HUES64 (cell line): Measurements from ENCODE around the gene PARP16.
"Not testable (repeated sequence)": the region's sequence is repeated elsewhere in the genome, so short reads cannot be mapped to it uniquely, and the experiment has no call there.

Experiments used
- H3K27ac ChIP-seq: 2 replicates; pipeline ENCODE4 v1.7.0; 2013; ENCODE audit warnings: low read depth, low read length, inconsistent platforms
- H3K27me3 ChIP-seq: 2 replicates; pipeline ENCODE4 v1.6.1; 2013; ENCODE audit warnings: mild to moderate bottlenecking, low read length; ENCODE audit not compliant: insufficient read depth
- H3K36me3 ChIP-seq: 2 replicates; pipeline ENCODE4 v1.6.1; 2013; ENCODE audit warnings: mild to moderate bottlenecking, low read length; ENCODE audit not compliant: insufficient read depth
- H3K4me1 ChIP-seq: 2 replicates; pipeline ENCODE4 v1.6.1; 2013; ENCODE audit warnings: mild to moderate bottlenecking, low read length, moderate library complexity; ENCODE audit not compliant: insufficient read depth
- H3K4me3 ChIP-seq: 2 replicates; pipeline ENCODE4 v1.5.1; 2013; ENCODE audit warnings: mild to moderate bottlenecking, low read length, moderate library complexity
- H3K9ac ChIP-seq: 2 replicates; pipeline ENCODE4 v1.6.1; 2013; ENCODE audit warnings: mild to moderate bottlenecking, low read depth, low read length
- H3K9me3 ChIP-seq: 2 replicates; pipeline ENCODE4 v1.6.1; 2013; ENCODE audit warnings: low read depth, low read length; ENCODE audit not compliant: insufficient read depth
- WGBS: fragments of 150-250, 120-280 bp; methylation state at CpG from one replicate; pipeline ENCODE4 v1.1.7; 2013; ENCODE audit warnings: missing lambda C conversion rate; 5-methylcytosine and 5-hydroxymethylcytosine counted together

Gene PARP16

DNA sequence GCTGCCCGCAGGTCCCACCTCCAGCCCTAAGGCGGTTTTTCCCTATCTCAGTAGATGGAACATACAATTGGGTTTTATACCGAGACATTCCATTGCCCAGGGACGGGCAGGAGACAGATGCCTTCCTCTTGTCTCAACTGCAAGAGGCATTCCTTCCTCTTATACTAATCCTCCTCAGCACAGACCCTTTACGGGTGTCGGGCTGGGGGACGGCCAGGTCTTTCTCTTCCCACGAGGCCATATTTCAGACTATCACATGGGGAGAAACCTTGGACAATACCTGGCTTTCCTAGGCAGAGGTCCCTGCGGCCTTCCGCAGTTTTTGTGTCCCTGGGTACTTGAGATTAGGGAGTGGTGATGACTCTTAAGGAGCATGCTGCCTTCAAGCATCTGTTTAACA is 59.8 kb downstream of the PARP16 start:
- 25% methylated on average over 4 of the region's 10 CpGs for WGBS
- not testable (repeated sequence) for H3K36me3 ChIP-seq

DNA sequence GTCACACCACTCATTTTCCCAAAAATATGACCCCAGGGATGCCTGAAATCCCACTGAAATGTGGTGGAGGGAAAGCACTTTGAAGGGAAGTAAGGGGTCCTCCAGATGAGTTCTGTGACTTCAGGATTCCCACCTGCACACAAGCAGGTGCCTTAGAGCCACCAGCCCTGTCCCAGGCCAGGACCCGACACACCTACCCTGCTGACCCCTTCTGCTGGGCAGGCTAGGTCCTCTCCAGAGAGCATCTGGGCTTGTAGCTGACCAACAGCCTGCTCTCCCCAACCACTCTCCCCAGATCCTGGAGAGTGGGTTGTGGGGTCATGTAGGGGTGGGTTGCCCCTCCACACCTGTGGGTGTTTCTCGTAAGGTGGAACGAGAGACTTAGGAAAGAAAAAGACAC is 60.5 kb downstream of the PARP16 start:
- Histone ChIP-seq H3K27ac (peak overlapping the region; percentile 81; the same call in 1 of the 2 replicates), H3K36me3 (no peaks in the 10 kb centered on the region), H3K9ac (no peak overlapping the region), H3K4me3 (no peak overlapping the region), H3K9me3 (no peaks in the 10 kb centered on the region), H3K4me1 (peaks cover 10% of the 10 kb centered on the region), H3K27me3 (no peaks in the 10 kb centered on the region)
- WGBS = 86% methylated on average over 1 of the region's 3 CpGs

More for the DNA sequence above, 59.8 kb downstream of the PARP16 start:
- H3K27me3 ChIP-seq, H3K4me1 ChIP-seq, H3K9me3 ChIP-seq, H3K4me3 ChIP-seq, H3K9ac ChIP-seq, H3K27ac ChIP-seq: not testable (repeated sequence)

DNA sequence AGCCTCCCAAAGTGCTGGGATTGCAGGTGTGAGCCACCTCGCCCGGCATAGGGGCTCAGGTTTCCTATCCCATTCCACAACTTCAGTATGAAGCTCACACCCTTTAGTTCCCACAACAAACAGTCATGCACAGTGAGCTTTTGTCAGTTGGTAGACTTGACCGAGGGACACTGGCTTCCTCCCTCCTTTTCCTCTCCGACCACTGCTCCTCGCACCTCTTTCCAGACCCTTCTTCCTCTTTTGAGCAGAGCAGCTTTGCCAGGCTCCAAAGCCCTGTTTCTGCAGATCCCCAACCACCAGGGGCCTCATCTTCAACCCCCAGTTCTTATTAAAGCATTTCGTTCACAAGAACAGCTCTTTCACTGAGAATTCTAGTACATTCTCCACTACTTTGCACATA is 62.7 kb downstream of the PARP16 start:
- no peak overlapping the region for H3K27ac ChIP-seq
- no peak overlapping the region for H3K9ac ChIP-seq
- H3K36me3 ChIP-seq = no peaks in the 10 kb centered on the region
- H3K4me1 ChIP-seq = peaks cover 10% of the 10 kb centered on the region
- H3K27me3 ChIP-seq = no peaks in the 10 kb centered on the region
- no peaks in the 10 kb centered on the region for H3K9me3 ChIP-seq
- H3K4me3 ChIP-seq = no peak overlapping the region
- WGBS = 92% methylated on average over 6 of the region's 6 CpGs

DNA sequence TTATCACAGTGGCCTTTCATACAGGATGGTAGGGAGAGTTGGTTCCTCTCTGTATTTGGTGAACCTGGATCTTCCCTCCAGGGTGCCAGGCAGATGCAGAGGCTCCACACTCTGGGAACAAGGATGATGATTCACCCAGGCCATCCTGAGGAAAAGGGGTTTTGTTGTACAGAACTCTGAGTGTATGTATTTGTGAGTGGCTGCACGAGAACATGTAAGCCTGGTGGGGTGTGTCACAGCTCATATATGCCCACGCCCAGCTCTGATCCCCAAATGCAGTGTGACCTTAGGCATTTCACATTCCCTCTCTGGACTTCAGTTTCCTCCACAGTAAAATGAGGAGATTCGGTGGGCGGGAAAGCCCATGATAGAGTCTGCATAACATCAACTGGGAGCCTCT is 63.8 kb downstream of the PARP16 start:
- H3K9me3 ChIP-seq = no peaks in the 10 kb centered on the region
- no peaks in the 10 kb centered on the region for H3K36me3 ChIP-seq
- no peak overlapping the region for H3K27ac ChIP-seq
- no peaks in the 10 kb centered on the region for H3K27me3 ChIP-seq
- H3K9ac ChIP-seq = no peak overlapping the region
- H3K4me3 ChIP-seq = no peak overlapping the region
- peaks cover 7% of the 10 kb centered on the region for H3K4me1 ChIP-seq
- WGBS = 91% methylated on average over 4 of the region's 4 CpGs

DNA sequence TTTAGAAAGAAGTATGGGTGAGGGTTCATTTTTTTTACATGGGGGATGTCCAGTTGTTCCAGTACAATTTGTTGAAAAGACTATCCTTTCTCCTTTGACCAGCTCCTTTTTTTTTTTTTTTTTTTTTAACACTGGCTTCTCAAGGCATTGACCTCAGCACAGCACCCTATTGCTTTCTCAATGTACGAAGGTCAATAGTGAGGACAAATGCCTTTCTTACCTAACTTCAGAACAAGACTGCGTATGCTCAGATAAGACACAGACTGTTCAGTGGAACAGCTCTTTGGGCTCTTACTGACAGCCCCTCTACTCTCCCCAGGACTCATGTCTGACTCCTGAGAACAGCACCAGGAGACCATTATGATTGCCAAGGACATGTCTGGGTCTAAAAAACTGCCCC is 65.0 kb downstream of the PARP16 start:
- no peaks in the 10 kb centered on the region for H3K9me3 ChIP-seq
- H3K27ac ChIP-seq = no peak overlapping the region
- no peak overlapping the region for H3K9ac ChIP-seq
- H3K36me3 ChIP-seq = no peaks in the 10 kb centered on the region
- H3K27me3 ChIP-seq = no peaks in the 10 kb centered on the region
- peaks cover 5% of the 10 kb centered on the region for H3K4me1 ChIP-seq
- WGBS = 92% methylated on average over 2 of the region's 2 CpGs
- no peak overlapping the region for H3K4me3 ChIP-seq

DNA sequence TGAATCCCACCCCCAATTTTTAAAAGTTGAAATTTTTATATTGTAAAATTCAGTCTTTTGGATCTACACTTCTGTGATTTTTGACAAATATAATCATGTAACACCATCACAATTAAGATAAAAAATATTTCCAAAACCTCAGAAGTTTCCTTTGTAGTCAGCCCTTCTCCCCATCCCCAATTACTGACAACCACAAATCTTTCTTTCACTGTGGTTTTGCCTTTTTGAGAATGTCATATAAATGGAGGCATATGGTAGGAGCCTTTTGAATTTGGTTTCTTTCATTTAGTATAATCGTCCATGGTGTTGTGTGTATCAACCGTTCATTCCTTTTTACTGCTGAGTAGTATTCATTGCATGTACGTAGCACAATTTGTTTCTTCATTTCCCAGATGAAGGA is 67.5 kb downstream of the PARP16 start:
- Histone ChIP-seq H3K36me3 (no peaks in the 10 kb centered on the region), H3K27me3 (no peaks in the 10 kb centered on the region), H3K4me1 (no peaks in the 10 kb centered on the region), H3K27ac (no peak overlapping the region), H3K9me3 (no peaks in the 10 kb centered on the region), H3K9ac (no peak overlapping the region), H3K4me3 (no peak overlapping the region)
- whole genome bisulfite sequencing = 90% methylated on average over 3 of the region's 3 CpGs

DNA sequence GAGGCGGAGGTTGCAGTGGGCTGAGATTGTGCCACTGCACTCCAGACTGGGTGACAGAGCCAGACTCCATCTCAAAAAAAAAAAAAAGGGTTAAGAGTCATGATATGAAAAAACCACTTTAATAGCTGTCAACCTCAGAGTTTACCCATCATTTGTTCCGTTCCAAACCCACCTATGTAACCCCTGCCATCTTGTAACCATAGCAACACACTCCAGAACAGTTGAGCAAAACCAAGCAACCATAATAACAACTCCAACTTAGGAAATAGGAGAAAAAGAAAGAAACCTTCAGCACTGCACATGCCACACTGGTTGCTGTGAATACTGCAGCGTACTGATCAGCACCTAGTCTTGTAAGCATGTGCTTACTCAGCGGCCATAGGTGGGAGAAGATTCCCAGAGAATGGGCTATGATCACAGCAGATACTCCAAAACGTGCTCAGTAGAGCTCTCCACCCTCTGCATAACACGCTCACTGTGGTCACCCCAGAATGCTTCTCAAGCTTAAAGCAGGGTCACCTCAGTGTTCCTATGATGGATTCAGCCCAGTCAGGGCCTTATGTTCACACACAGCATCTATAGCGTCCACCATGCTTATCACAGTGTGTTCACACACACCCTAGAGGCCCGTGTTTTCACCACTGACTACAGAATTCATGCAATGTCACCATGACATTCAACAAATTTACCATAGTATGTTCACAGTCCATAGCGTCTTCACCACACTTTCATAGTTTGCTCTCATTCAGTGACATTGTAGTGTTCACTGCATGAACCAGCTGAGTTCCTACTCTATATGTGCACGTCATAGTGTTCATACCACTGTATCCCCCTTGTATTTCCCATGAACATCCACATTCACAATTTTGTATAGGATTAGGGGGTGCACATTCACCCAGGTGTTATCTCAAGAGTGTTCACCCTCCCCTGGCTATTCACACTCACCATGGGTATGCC is 68.9 kb downstream of the PARP16 start:
- Histone ChIP-seq H3K27me3 (no peaks in the 10 kb centered on the region), H3K36me3 (no peaks in the 10 kb centered on the region), H3K4me1 (no peaks in the 10 kb centered on the region), H3K9ac (no peak overlapping the region), H3K9me3 (no peaks in the 10 kb centered on the region), H3K27ac (no peak overlapping the region), H3K4me3 (no peak overlapping the region)
- 82% methylated on average over 10 of the region's 10 CpGs for WGBS

DNA sequence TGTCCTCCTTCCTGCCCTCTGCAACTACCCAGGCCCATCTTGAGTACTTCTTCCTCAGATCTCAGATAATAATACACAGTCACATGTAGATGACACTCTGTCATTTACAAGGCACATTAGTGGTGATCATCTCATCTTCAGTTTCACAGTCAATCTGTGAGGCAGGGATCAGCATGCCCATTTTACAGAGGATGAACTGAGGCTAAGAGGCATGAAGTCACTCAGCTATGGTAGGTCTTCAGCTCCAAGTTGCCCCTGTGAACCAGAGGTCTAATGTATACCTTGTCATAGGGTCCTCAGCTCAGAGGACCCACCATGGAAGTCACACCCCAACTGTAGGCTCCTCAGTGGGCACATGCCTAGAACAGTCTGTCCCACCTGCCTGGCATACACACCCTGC is 71.2 kb downstream of the PARP16 start:
- no peak overlapping the region for H3K4me3 ChIP-seq
- H3K27ac ChIP-seq = no peak overlapping the region
- no peaks in the 10 kb centered on the region for H3K27me3 ChIP-seq
- H3K9me3 ChIP-seq = no peaks in the 10 kb centered on the region
- no peak overlapping the region for H3K9ac ChIP-seq
- no peaks in the 10 kb centered on the region for H3K36me3 ChIP-seq
- no peaks in the 10 kb centered on the region for H3K4me1 ChIP-seq

DNA sequence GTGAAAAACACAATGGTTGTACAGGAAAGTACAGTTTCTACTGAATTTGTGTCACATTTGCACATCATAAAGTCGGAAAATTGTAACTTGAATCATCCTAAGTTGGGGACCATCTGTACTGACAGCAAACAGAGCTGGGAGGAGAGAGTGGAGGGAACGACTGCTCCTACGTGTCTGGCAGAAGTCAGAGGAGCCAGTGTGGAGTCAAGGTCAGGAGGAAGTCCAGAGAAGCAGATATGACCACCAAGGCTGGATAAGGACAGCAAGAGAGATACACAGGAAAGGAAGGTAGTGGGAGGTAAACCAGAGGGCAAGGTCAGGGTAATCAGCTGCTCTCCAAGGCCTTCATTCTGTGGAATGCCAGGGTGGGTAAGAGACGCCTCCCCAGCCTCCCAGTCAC is 72.7 kb downstream of the PARP16 start:
- Histone ChIP-seq H3K9ac (no peak overlapping the region), H3K4me3 (no peak overlapping the region), H3K27me3 (no peaks in the 10 kb centered on the region), H3K27ac (no peak overlapping the region), H3K9me3 (no peaks in the 10 kb centered on the region), H3K4me1 (no peaks in the 10 kb centered on the region), H3K36me3 (no peaks in the 10 kb centered on the region)
- 89% methylated on average over 4 of the region's 4 CpGs for WGBS

DNA sequence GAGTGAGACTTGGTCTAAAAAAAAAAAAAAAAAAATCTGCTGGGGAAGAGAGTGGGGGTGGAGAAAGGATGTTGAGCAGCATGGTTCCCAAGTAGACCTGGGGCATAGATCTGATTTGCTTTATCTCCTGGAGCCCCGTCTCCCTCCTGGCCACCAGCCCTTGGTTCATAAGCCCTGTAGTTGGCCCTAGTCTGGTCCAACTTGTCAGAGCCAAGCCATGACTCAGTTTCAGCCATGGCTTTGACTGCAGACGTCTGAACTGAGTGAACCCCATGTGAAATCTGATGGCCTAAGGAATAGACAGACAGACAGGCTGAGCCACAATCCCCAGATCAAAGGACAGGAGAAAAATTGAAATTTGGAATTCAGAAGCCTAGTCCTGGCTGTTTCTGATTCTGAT is 73.4 kb downstream of the PARP16 start:
- Histone ChIP-seq H3K9me3 (no peaks in the 10 kb centered on the region), H3K4me1 (no peaks in the 10 kb centered on the region), H3K27me3 (no peaks in the 10 kb centered on the region), H3K36me3 (no peaks in the 10 kb centered on the region), H3K4me3 (no peak overlapping the region), H3K27ac (no peak overlapping the region), H3K9ac (no peak overlapping the region)
- WGBS = 92% methylated on average over 2 of the region's 2 CpGs

DNA sequence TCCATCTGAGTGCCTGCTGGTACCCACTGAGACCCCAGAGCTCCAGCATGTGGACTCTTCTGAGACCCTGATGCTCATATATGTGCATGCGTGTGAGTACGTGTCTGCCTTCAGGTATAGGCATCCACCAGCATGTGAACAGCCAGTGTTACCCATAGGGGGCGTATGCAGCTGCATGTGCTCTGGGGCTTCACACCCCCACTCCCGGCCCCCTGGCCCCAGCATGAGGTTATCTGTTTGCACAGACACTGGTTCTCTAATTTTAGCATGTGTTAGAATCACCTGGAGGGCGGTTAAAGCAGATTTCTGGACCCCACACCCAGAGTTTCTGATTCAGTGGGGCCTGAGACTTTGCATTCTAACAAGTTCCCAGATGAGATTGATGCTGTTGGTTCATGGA is 74.6 kb downstream of the PARP16 start:
- no peaks in the 10 kb centered on the region for H3K9me3 ChIP-seq
- H3K27me3 ChIP-seq = no peaks in the 10 kb centered on the region
- no peak overlapping the region for H3K4me3 ChIP-seq
- H3K4me1 ChIP-seq = no peaks in the 10 kb centered on the region
- WGBS = 82% methylated on average over 5 of the region's 5 CpGs
- H3K36me3 ChIP-seq = no peaks in the 10 kb centered on the region
- no peak overlapping the region for H3K27ac ChIP-seq
- no peak overlapping the region for H3K9ac ChIP-seq
